Neuronal stem cell (in vitro differentiated cells): ENCODE results near the gene GRK1.
A peak's percentile ranks its signal among the peaks of the same experiment; 100 is the strongest.
"Not testable (repeated sequence)": the region's sequence is repeated elsewhere in the genome, so short reads cannot be mapped to it uniquely, and the experiment has no call there.

Experiments
- DNase-seq: peaks from one replicate; pipeline ENCODE4 v3.0.0-alpha.2; 2013; ENCODE audit warnings: low spot score
- H2AFZ ChIP-seq: one replicate; pipeline ENCODE4 v1.6.1; 2013; ENCODE audit warnings: mild to moderate bottlenecking, low read length, inconsistent platforms
- H2AK5ac ChIP-seq: 2 replicates; pipeline ENCODE4 v1.6.1; 2013; ENCODE audit warnings: low read depth, mild to moderate bottlenecking, inconsistent platforms, low read length, moderate library complexity, mixed read lengths
- H2BK120ac ChIP-seq: 2 replicates; pipeline ENCODE4 v1.6.1; 2013; ENCODE audit warnings: low read depth, mild to moderate bottlenecking, inconsistent platforms, low read length, moderate library complexity, mixed read lengths
- H2BK12ac ChIP-seq: one replicate; pipeline ENCODE4 v1.6.1; 2013; ENCODE audit warnings: low read length, inconsistent platforms
- H2BK15ac ChIP-seq: 2 replicates; pipeline ENCODE4 v1.6.1; 2013; ENCODE audit warnings: mild to moderate bottlenecking, low read length, inconsistent platforms, mixed read lengths
- H2BK5ac ChIP-seq: one replicate; pipeline ENCODE4 v1.6.1; 2013; ENCODE audit warnings: inconsistent platforms, mild to moderate bottlenecking, low read length, moderate library complexity
- H3K14ac ChIP-seq: one replicate; pipeline ENCODE4 v1.6.1; 2013; ENCODE audit warnings: low read length, inconsistent platforms
- H3K18ac ChIP-seq: 2 replicates; pipeline ENCODE4 v1.6.1; 2013; ENCODE audit warnings: low read length, inconsistent platforms
- H3K23ac ChIP-seq: 2 replicates; pipeline ENCODE4 v1.6.1; 2013; ENCODE audit warnings: low read depth, mild to moderate bottlenecking, mixed read lengths, low read length, inconsistent platforms; ENCODE audit not compliant: poor library complexity
- H3K27ac ChIP-seq: replicated peaks from 3 replicates; pipeline ENCODE4 v1.5.1; 2013; ENCODE audit warnings: low read length, inconsistent platforms
- H3K27me3 ChIP-seq, 3 experiments: 2 replicates each; pipeline ENCODE4 v1.6.1; 2013; ENCODE audit warnings: low read length in 3 of 3, mild to moderate bottlenecking in 2 of 3, inconsistent platforms in 1 of 3, low read depth in 1 of 3, mixed read lengths in 1 of 3, moderate library complexity in 1 of 3; ENCODE audit not compliant: control insufficient read depth in 3 of 3, insufficient read depth in 3 of 3
- H3K36me3 ChIP-seq, 2 donors: replicated peaks in 1 of 2; 2 replicates each; pipeline ENCODE4 v1.6.1; 2013; ENCODE audit warnings: low read length in 2 of 2; ENCODE audit not compliant: control insufficient read depth in 2 of 2, insufficient read depth in 2 of 2
- H3K4ac ChIP-seq: 2 replicates; pipeline ENCODE4 v1.6.1; 2013; ENCODE audit warnings: inconsistent platforms, mild to moderate bottlenecking, low read length, moderate library complexity
- H3K4me1 ChIP-seq, 2 donors: 1 replicate in 1 of 2; 2 replicates in 1 of 2; pipeline ENCODE4 v1.6.1; 2013; ENCODE audit warnings: low read length in 2 of 2, low read depth in 1 of 2; ENCODE audit not compliant: control insufficient read depth in 2 of 2, insufficient read depth in 1 of 2
- H3K4me2 ChIP-seq: one replicate; pipeline ENCODE4 v1.6.1; 2013; ENCODE audit warnings: mild to moderate bottlenecking, low read length, inconsistent platforms; ENCODE audit not compliant: insufficient read depth, poor library complexity, severe bottlenecking
- H3K4me3 ChIP-seq, 2 donors: 2 replicates each; pipeline ENCODE4 v1.5.1; 2013; ENCODE audit warnings: low read length in 2 of 2, mild to moderate bottlenecking in 2 of 2, inconsistent platforms in 1 of 2, moderate library complexity in 1 of 2
- H3K79me1 ChIP-seq: one replicate; pipeline ENCODE4 v1.6.1; 2013; ENCODE audit warnings: low read depth, mild to moderate bottlenecking, inconsistent platforms, low read length, moderate library complexity
- H3K9ac ChIP-seq: one replicate; pipeline ENCODE4 v1.6.1; 2013; ENCODE audit warnings: mild to moderate bottlenecking, low read depth, low read length, inconsistent platforms; ENCODE audit not compliant: poor library complexity
- H3K9me3 ChIP-seq, 2 donors: replicated peaks in 1 of 2; 2 replicates each; pipeline versions ENCODE3 to v1.6.1; 2013; ENCODE audit warnings: low read length in 2 of 2, mild to moderate bottlenecking in 2 of 2, inconsistent platforms in 1 of 2, low read depth in 1 of 2, mixed read lengths in 1 of 2, moderate library complexity in 1 of 2; ENCODE audit not compliant: control insufficient read depth in 2 of 2, insufficient read depth in 1 of 2
- H4K8ac ChIP-seq: one replicate; pipeline ENCODE4 v1.6.1; 2013; ENCODE audit warnings: low read depth, mild to moderate bottlenecking, inconsistent platforms, low read length, moderate library complexity
- H4K91ac ChIP-seq: one replicate; pipeline ENCODE4 v1.6.1; 2013; ENCODE audit warnings: low read length, low read depth, mild to moderate bottlenecking, inconsistent platforms; ENCODE audit not compliant: poor library complexity
- WGBS, 2 donors: extraction: QIAGEN DNeasy Blood & Tissue Kit; methylation state at CpG; one replicate each; pipeline ENCODE4 v1.1.7; 2013; ENCODE audit warnings: missing lambda C conversion rate in 2 of 2, mixed read lengths in 1 of 2; ENCODE audit not compliant: insufficient read length in 2 of 2, insufficient replicate concordance in 1 of 2; ENCODE audit errors: extremely low coverage in 2 of 2; 5-methylcytosine and 5-hydroxymethylcytosine counted together

GRK1 gene

DNA sequence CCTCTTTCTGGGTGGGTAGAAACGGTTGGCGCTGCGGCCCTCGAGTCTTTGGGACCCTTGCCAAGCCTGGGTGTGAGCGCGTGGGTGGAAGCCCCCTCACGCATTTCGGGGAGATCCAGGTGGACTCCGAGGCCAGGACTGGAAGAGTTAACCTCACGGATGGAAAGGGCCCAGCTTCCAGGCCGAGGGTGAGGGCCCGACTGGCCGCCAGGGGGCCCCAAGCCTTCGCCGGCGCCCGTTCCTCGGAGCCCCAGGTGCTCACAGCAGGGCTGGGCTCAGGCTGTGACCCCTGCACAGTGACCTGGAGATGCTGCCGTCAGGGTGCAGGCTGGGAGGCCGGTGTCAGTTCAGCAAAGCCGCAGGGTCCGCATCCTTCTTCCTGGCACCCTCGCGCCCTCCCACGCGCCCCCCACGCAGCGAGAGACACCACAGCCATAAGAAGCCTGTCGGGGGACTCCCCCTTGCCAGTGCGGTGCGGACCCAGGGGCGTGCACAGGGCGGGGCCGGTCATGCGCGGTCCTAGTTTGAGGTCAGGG lies 57.8 kb downstream of the GRK1 start:
- no peak overlapping the region for H4K91ac ChIP-seq

DNA sequence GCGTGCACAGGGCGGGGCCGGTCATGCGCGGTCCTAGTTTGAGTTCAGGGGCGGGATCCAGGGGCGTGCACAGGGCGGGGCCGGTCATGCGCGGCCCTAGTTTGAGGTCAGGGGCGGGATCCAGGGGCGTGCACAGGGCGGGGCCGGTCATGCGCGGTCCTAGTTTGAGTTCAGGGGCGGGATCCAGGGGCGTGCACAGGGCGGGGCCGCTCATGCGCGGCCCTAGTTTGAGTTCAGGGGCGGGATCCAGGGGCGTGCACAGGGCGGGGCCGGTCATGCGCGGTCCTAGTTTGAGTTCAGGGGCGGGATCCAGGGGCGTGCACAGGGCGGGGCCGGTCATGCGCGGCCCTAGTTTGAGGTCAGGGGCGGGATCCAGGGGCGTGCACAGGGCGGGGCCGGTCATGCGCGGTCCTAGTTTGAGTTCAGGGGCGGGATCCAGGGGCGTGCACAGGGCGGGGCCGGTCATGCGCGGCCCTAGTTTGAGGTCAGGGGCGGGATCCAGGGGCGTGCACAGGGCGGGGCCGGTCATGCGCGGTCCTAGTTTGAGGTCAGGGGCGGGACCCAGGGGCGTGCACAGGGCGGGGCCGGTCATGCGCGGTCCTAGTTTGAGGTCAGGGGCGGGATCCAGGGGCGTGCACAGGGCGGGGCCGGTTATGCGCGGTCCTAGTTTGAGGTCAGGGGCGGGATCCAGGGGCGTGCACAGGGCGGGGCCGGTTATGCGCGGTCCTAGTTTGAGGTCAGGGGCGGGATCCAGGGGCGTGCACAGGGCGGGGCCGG lies 58.5 kb downstream of the GRK1 start:
- H3K4me1 ChIP-seq, H4K91ac ChIP-seq, H3K4me2 ChIP-seq, H4K8ac ChIP-seq, H2AK5ac ChIP-seq, H3K36me3 ChIP-seq, H2BK12ac ChIP-seq, H2BK15ac ChIP-seq, H2AFZ ChIP-seq, H3K4ac ChIP-seq, H3K14ac ChIP-seq, H3K23ac ChIP-seq, H2BK5ac ChIP-seq, H3K79me1 ChIP-seq, H3K18ac ChIP-seq, H3K9ac ChIP-seq, H3K27ac ChIP-seq, H2BK120ac ChIP-seq, DNase-seq: not testable (repeated sequence)
- H3K9me3 ChIP-seq: peaks cover 0 to 11% of the 10 kb centered on the region in 2 donors
- H3K27me3 ChIP-seq: peaks cover 0 to 17% (median 0%) of the 10 kb centered on the region in 3 experiments
- peak overlapping the region in 1 of 2 donors; percentile 52 for H3K4me3 ChIP-seq
- no CpG with 5 or more reads among the region's 75 CpGs for WGBS, 2 donors

More for the DNA sequence above, 57.8 kb downstream of the GRK1 start:
- Histone ChIP-seq H3K4ac (no peak overlapping the region), H3K27me3 (peaks cover 0 to 14% (median 0%) of the 10 kb centered on the region in 3 experiments), H3K36me3 (no peaks in the 10 kb centered on the region), H3K23ac (peak overlapping the region; percentile 89), H2BK12ac (no peak overlapping the region), H2AFZ (peak overlapping the region; percentile 93), H3K27ac (no peak overlapping the region), H2BK5ac (no peak overlapping the region), H3K4me2 (peak overlapping the region; percentile 60), H2BK120ac (no peak overlapping the region), H2AK5ac (peak overlapping the region; percentile 20), H3K79me1 (no peaks in the 10 kb centered on the region), H3K18ac (peak overlapping the region; percentile 70), H3K4me3 (peak overlapping the region; percentile 52 to 75), H3K9me3 (peaks cover 0 to 11% of the 10 kb centered on the region in 2 donors), H3K4me1 (peaks cover 2 to 8% of the 10 kb centered on the region in 2 donors), H3K9ac (peak overlapping the region; percentile 38), H3K14ac (no peak overlapping the region), H2BK15ac (no peak overlapping the region), H4K8ac (no peak overlapping the region)
- whole genome bisulfite sequencing, 2 donors: no CpG with 5 or more reads among the region's 36 CpGs
- DNase-seq: peak; percentile 66

DNA sequence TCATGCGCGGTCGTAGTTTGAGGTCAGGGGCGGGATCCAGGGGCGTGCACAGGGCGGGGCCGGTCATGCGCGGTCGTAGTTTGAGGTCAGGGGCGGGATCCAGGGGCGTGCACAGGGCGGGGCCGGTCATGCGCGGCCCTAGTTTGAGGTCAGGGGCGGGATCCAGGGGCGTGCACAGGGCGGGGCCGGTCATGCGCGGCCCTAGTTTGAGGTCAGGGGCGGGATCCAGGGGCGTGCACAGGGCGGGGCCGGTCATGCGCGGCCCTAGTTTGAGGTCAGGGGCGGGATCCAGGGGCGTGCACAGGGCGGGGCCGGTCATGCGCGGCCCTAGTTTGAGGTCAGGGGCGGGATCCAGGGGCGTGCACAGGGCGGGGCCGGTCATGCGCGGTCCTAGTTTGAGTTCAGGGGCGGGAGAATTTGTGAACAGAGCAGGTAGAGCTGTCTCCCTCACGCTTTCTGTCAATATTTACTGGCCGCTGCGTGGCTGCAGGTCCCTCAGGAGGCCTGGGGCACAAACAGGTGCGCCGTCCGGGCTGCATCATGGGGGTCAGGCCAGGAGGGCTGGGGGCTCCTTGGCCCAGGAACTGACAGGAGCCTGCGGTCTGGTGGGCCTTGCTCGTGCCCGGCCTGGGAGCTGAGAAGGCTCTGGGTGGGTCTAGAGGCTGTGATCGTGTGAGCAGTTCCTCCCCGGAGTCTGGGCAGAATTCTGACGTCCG lies 59.2 kb downstream of the GRK1 start:
- Histone ChIP-seq H3K4ac (peak overlapping the region; percentile 76), H3K27ac (peak overlapping the region; percentile 40), H2AK5ac (peak overlapping the region; percentile 53), H4K91ac (peak overlapping the region; percentile 24), H3K27me3 (peaks cover 0 to 19% (median 0%) of the 10 kb centered on the region in 3 experiments), H3K4me2 (peak overlapping the region; percentile 54), H2BK15ac (peak overlapping the region; percentile 81), H2AFZ (peak overlapping the region; percentile 85), H3K4me3 (peak overlapping the region; percentile 48 to 73), H2BK5ac (peak overlapping the region; percentile 60), H3K9ac (peak overlapping the region; percentile 70), H3K9me3 (peaks cover 0 to 11% of the 10 kb centered on the region in 2 donors), H3K18ac (peak overlapping the region; percentile 85), H3K23ac (peak overlapping the region; percentile 73)
- not testable (repeated sequence) for DNase-seq, H3K79me1 ChIP-seq, H3K14ac ChIP-seq, H2BK120ac ChIP-seq, H3K36me3 ChIP-seq, H2BK12ac ChIP-seq, H4K8ac ChIP-seq, H3K4me1 ChIP-seq
- WGBS, 2 donors: no CpG with 5 or more reads among the region's 54 CpGs
